ENCODE measurements around the gene FABP6. TPM values are rescaled to one million over a fixed set of nuclear protein-coding genes. Genes with fewer than 3 reads are reported as not detected.
A peak's percentile ranks its signal among the peaks of the same experiment; 100 is the strongest.

Gene FABP6
- total and polyA plus RNA-seq, 9 of the 15 experiments (the other 6 are each of a cell fraction or from before 2014, with no cell fraction given) = 0.11 to 0.33 (median 0.21) TPM; not detected in 4

DNA sequence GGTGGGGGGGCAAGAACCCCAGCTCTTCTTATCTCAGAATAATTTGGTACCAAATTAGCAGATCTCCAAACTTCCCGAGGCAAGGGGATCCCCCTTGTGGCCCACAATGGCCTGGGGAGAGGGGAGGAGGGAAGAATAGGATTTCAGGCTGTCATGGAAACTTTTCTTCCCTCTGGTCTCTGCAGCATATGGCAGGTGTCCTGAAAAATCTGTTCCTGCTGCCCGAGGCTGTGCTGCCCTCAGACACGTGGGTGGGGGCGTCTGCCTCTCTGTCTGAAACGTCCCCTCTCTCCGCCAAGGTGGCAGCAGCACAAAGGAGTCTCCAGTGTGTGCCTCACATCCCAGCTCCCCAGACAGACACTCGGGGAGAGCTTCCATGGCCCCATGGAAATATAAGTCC is 49.0 kb downstream of the FABP6 start:
- WGBS (ENCODE audit: insufficient coverage, low coverage, missing lambda C conversion rate) = 1% methylated on average over 7 of the region's 7 CpGs
- no peak overlapping the region for H2AFZ ChIP-seq (ENCODE audit: low read depth, low read length)
- no peak overlapping the region for H3K4me3 ChIP-seq
- H4K20me1 ChIP-seq (replicated peaks; ENCODE audit: control insufficient read depth, insufficient read depth, low read length) = no peaks in the 10 kb centered on the region
- in situ Hi-C loops (cut with MboI) = no loop called here
- no peak overlapping the region for H3K4me2 ChIP-seq (ENCODE audit: insufficient read depth, low read length)
- intact Hi-C loops (cut with micrococcal nuclease) = no loop called here
- ChIA-PET POLR2A (no interaction called here), CTCF (ENCODE audit: low intra/inter-chr PET ratio) (no interaction called here)
- no peak overlapping the region for H3K27ac ChIP-seq (ENCODE audit: extremely low read depth, low read depth, low read length)
- H3K27me3 ChIP-seq (ENCODE audit: control insufficient read depth in 2 of 2, insufficient read depth in 2 of 2, low read length in 2 of 2) = peaks cover 6 to 24% of the 10 kb centered on the region in 2 experiments; a peak in 4 of 5 replicates
- TF ChIP-seq REST (IDR thresholded peaks at IDR 0.05; ENCODE audit: borderline replicate concordance) (peak; percentile 37; the same call in 1 of the 2 replicates), REST (CRISPR knock-in tag; IDR thresholded peaks at IDR 0.05; ENCODE audit: low read depth) (no peak), RAD21 (CRISPR knock-in tag; conservative IDR thresholded peaks at IDR 0.05 in 1 of 2, IDR thresholded peaks at IDR 0.05 in 1 of 2) (peak in 1 of 2 experiments; percentile 31; a peak in 1 of 4 replicates), CREB3L1 (IDR thresholded peaks at IDR 0.05; ENCODE audit: borderline replicate concordance, low read depth) (no peak)
- TF ChIP-seq, protein P1, sequence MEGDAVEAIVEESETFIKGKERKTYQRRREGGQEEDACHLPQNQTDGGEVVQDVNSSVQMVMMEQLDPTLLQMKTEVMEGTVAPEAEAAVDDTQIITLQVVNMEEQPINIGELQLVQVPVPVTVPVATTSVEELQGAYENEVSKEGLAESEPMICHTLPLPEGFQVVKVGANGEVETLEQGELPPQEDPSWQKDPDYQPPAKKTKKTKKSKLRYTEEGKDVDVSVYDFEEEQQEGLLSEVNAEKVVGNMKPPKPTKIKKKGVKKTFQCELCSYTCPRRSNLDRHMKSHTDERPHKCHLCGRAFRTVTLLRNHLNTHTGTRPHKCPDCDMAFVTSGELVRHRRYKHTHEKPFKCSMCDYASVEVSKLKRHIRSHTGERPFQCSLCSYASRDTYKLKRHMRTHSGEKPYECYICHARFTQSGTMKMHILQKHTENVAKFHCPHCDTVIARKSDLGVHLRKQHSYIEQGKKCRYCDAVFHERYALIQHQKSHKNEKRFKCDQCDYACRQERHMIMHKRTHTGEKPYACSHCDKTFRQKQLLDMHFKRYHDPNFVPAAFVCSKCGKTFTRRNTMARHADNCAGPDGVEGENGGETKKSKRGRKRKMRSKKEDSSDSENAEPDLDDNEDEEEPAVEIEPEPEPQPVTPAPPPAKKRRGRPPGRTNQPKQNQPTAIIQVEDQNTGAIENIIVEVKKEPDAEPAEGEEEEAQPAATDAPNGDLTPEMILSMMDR (IDR thresholded peaks at IDR 0.05 in 2 of 3, conservative IDR thresholded peaks at IDR 0.05 in 1 of 3; ENCODE audit: insufficient read depth in 2 of 3, low read depth in 1 of 3, low read length in 3 of 3) = peak in 1 of 3 experiments; percentile 20; a peak in 1 of 6 replicates
- no peaks in the 10 kb centered on the region for H3K79me2 ChIP-seq (ENCODE audit: control insufficient read depth, insufficient read depth, low read length)
- no peak overlapping the region for H3K9ac ChIP-seq (ENCODE audit: insufficient read depth in 1 of 2, low read depth in 2 of 2, low read length in 2 of 2)
- H3K4me1 ChIP-seq (replicated peaks in 1 of 2; ENCODE audit: control insufficient read depth in 2 of 2, insufficient read depth in 2 of 2, low read length in 2 of 2) = peaks cover 0 to 4% of the 10 kb centered on the region in 2 experiments; a peak in 1 of 5 replicates
- H3K9me1 ChIP-seq (ENCODE audit: control insufficient read depth, insufficient read depth, low read length) = no peaks in the 10 kb centered on the region
- no peaks in the 10 kb centered on the region for H3K9me3 ChIP-seq (replicated peaks; ENCODE audit: control insufficient read depth, insufficient read depth, low read depth, low read length)
- ATAC-seq (peak; percentile 20; the same call in 1 of the 3 replicates), DNase-seq (ENCODE audit: extremely low read depth in 1 of 4, low spot score in 3 of 4) (no peak), FAIRE-seq (no peak)
- no peaks in the 10 kb centered on the region for H3K36me3 ChIP-seq (ENCODE audit: control insufficient read depth, insufficient read depth, low read length)
- BruUV-seq (replicated peaks) = no TSS peak

Data from K562 (cell line).